NCI-H2227 (cell line): ENCODE data around the gene COMTD1.

Source experiments
- DNase-seq: peaks from one replicate; lab custom pipeline; 2025; ENCODE audit not compliant: unreplicated experiment; lab: John Stamatoyannopoulos, UW

Gene COMTD1

DNA sequence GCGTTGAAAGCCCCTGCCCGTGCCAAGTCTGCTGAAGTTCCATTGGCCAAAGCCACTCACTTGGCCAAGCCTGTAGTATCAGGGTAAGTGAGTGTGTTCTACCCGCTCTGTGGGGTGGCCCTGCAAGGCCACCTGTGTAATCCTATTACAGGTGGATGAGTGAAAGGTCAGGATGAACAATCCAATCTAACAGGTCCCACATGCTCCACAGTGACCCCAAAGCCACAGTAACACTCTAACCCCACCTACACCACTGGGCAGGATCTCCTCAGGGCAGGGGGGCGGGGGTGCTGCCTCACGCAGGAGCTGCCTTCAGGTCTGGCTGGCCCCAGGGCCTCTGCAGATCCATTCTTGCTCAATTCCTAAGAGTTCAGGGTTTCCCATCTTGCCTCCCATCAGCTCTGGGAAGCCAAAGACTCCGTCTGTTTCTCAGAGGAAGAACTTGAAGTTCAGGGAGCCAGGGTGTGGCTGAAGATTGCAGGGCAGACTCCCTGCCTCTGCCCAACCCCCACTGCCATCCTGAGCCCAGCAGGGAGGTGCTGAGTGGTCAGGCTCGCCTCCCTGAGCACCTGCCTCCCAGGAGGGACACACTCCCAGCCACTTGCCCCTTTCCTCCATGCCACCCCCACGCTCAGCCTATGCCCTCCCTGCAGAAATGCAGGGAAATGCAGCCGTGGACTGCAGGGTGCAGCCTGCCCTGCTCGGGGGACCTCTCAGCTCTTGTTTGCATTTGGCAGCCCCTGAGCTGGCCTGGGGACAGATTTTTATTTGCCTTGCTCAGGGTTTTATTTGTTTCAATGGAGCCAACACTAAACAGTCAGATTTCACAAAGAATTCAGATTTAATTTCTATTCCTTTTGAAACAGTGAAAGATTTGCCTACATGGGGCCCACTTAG lies 9.8 kb upstream of the COMTD1 start:
- no peak for DNase-seq

DNA sequence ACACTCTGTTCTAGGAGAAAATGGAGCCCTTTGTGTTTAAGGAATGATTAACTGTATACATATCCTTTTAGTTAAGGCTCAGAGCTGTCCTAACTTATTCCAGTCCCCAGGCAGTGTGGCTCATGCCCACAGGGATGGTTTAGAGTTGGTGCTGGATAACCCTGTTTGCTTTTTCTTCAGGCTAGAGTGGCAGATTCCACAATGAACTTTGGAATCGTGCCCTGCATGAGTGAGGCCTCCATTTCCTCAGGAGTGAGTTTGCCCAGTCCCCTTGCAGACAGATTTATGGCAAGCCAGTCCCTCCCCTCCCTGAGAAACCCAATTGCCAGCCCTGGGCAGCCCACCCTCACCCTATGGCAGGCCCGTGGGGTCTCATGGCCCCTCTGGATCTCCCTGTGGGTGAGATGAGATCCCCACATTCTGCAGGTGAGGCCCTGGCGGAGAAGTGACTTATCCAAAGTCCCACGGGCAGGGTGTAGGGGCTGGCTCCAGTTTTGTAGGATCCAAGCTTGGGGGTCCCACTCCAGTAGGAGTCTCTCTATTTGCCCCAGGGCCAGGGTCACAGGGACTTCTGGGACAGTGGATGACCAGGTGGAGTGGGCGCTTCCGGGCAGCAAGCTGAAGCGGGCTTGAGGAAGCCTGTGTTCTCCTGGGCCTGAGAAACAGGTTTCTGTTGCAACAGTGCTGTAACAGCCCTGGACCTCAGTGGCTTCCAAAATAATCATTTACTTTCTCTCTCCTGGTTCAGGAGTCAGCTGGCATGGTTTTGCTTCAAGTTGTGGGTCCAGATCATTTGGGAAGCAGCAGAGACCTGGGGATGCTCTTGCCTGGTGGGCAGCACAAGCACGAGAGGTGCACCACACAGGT lies 9.0 kb upstream of the COMTD1 start:
- no peak for DNase-seq

DNA sequence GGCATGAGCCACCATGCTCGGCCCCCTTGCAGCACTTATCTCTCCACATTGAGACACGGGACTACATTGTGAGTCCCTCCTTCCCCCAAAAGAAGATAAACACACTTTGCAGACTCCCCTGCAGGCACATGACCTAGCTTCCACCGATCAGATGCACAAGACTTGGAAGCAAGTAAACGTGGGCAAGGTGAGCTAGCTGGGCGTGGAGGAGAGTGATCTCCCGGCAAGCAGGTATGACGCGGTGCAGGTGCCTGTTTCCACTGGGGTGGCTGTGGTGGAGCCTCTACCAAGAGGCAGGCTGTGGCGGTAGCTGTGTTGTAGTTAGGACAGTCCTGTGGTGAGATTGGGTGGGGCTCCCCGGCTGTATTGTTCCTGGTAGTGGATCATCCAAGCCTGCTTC lies 7.7 kb upstream of the COMTD1 start:
- DNase-seq = no peak

DNA sequence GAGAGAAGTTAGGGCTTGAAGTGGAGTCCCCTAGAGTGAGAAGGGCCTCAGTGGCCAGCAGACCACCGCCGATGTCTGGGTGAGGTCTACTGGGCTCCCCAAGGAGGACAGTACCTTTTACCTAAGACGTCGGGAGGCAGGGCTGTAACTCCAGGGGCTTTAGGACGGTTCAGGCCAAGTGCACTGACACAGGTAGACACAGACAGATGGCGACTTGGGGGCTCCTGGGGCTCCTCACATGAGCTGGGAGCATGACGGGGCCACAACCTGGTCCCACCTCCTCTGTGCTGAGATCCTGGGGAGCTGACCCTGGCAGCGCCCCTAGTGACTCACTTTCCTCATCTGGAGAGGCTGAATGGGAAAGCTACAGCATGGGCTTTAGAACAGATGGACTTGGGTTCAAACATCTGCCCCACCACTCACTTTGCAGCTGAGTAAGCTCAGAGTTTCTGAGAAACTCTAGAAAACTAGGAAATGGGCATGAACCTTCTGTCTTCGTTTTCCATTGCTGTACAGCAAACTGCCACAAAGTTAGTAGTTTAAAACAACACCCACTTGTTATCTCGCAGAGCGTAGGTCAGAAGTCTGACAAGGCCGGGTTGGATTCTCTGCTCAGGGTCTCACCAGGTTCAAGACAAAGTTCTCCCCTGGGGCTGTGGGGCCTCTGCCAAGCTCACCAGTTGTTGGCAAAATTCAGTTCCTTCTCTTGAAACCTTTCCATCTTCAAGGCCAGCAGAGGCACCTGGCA lies 4.7 kb upstream of the COMTD1 start:
- DNase-seq = no peak

DNA sequence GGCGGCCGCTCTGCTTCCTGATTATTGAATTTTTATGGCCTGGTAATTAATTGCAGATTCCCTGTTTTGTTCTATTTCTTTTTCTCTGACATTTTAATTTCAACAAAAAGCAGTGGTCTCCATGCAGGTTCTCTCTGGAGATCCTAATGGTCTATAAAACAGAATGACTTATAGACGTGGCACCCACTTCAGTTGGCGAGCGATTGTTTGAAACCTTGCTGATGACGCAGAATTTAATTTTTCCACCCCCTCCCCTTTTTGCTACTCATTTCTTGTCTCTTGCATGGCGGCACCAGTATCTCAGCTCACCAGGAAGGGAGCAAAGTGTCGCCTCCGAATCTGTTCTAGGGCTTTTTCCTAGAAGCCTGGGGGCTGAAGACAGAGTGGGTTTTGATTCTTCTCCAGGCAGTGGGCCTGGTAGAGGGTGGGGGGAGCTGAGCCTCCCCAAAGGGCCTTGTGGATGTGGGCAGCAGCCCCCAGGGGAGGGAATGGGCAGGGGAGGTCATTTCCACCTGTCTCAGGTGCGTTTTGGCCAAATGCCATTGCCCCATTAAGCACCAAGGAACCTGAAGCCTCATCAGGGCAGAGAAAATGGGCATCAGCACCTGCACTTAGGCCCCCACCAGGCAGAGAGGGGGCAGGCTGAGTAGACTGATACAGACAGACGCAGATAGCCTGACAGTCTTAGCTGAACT lies 3.5 kb upstream of the COMTD1 start:
- DNase-seq = no peak

DNA sequence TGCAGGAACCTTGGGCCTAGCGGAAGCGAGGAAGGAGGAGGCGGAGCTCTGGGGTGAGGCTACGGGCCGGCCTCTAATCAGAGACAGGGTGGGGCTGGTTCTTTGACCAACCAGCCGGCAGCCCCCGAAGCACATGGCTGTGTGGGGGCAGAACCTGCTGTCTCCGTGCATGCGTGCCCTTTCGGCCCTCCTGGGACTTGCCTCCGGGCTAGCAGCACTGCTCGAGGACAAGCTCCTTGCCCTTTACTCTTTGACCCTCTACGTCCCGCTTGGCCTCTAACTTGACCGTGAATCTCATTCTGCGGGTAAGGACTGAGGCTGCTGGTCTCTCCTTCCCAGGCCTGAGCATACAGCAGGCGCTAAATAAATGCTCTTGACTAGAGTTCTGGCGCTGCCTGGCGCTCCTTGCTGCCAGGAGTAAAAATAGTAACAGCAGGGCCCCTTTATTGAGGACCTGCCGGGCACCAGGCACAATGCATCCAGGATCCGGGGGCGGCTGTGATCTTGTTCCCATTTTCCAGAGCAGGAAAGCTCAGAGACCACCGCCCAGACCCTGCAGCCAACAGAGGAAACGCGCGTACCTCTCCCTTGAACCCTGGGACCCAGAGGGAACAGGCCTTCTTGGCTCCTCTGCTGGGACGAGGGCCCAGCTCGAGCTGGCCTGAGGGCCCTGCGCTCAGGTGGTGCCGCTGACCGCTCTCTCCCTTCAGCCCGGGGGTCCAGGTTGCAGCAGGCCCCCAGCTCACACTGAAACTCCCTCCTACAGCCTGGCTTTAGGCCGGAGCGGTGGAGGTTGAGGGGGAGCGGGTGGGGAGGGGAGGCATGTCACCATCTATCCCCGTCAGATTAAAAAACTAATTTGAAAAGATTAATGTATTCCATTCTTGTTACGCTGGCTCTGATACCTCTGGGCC lies 2.7 kb upstream of the COMTD1 start:
- DNase-seq = no peak

DNA sequence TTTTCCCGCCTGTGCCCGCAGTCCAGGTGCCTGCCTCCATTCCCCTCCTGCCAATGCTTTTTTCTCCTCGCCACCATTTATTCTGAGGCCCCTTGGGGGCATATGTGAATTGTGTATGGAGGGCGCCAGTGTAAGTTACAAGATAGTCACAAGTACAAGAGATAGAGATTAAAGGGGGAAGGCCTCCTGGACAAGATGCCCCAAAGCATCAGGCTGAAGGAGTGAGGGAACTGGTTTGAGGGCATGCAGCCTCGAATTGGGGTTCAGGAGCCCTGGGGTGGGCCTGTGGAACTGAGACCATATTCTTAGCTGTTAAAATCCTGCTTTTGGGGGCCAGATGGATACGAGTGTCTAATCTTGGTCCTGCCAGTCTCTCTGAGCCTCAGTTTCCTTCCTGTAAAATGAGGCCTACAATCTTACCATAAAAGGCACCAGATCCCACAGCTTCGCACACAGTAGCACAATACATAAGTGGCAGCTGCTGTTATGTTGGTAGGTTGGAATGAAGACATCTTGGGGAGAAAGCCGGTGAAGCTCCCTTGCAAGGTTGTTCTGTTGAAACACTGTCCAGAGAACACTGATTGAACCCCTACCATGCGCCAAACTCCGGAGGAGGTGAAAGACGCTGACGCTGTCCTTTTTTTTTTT lies 545 bp upstream of the COMTD1 start:
- DNase-seq = no peak

DNA sequence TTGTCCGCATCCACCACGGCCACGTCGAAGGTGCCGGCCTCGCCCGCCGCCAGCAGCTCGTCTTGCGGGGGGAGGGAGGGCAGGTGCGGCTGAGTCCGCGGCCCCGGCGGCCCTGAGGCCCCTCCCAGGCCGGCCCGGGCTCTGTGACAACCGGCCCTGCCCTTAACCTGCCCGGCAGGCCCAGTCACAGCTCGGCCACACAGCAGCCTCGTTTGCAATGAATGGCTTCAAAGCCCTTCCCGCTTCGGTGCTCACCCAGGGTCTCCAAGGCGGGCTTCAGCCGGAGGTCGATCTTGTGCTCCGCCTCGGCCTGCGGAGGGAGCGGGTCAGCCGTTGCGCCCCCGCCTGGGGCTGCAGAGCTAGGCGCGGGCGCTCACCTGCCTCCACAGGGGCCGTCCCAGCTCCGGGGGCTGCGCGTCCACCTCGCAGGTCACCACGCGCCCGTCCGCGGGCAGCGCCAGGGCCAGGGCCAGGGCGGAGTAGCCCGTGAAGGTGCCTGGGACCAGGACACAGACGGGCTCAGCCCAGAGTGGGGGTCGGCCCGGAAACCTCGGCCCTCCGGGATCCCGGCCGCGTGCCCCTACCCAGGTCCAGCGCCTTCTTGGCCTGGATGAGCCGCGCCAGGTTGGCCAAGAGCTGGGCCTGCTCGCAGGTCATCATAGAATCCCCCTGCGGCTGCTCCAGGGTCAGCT lies 928 bp downstream of the COMTD1 start:
- no peak for DNase-seq

DNA sequence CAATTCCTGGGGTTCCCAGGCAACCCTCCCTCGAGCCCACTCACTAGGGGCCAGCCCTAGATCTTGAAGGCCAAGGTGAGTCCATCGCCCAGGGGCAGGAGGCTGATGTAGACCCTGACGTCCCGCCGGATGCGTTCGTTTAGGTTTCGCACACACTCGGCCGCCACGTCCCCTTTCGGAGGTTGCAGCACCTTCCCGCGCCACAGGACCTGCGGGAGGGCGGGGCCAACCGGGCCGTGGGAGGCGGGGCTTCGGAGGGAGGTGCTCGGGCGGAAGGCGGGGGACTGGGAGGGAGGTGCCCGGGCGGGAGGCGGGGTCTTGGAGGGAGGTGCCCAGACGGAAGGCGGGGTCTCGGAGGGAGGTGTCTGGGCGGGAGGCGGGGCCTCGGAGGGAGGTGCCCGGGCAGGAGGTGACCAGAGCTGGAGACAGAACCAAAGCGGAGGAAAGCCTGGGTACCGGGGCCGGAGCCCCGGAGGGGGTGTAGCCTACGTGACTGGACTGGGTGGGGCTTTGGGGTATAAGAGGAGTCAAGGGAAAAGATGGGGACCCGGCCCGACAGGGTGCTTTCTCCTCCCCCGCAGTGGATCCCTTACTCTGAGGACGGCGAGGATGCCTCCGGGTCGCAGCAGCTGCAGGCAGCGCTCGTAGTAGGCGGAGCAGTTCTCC lies 1.6 kb downstream of the COMTD1 start:
- DNase-seq = peak; percentile 90

DNA sequence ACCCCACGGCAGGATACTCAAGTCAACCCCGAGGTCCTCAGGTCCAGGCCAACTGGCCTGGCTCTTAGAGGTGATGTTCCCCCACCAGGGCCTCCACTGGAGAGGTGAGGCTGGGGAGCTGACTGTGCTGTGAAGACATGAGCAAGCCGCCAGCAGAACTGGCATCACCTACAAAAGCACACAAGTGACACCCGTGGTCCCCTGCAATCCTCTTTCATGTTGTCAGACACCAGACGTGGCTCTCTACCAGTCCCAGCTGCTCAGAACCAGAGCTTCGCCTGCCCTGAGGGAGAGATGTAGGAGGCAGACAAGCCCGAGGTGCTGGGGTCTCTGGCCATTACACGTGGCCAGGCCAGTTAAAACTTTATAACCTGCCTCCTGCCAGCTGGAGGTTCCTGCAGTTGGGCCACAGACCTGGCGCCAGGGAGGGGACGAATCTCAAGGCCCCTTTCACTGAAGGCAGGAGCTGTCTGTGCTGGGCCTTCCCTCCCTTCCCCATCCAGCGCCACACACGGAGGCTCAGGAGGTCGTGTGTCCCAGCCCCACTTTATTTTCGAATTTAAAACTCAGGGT lies 2.2 kb downstream of the COMTD1 start:
- DNase-seq = peak; percentile 37

DNA sequence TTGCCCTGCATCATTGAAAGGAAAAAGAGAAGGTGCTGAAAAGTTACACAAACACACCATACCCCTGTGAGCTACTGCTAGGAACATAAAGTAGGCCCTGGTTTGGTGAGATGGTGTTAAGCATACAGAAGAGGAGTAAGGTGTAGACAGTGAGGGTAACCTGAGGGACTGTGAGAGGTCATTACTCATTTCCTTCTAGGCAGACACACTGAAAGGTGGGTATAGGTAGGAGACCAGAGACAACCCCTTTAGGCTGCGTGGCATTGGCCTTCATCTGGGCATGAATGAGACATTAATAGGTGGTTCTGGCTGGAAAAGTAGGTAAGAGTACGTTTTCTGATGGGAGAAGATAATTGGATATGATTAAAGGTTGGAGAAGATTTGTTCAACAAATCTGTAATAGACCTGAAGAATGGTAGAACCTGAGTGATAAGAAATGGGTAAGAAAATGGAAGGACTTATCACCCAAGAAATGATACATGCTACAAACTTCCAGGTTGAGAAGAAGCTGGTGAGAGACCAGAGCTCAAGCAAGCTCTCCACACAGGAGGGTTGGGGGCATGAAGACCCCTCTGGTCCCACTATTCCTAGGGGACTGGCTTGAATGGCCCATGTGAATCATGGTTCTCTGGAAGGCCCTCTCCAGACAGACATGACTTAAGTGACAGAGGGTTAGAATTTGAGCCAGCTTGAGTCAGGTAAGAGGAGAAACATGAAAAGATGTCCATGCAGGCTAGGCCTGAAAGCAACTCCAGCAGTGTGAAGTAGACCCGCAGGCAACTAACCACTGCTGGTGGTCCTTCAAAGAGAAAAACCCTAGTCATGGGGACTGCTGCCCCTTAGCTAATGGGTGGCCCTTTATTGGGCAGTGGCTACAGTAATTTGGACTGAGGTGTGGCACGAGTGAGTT lies 3.8 kb downstream of the COMTD1 start:
- DNase-seq = no peak

DNA sequence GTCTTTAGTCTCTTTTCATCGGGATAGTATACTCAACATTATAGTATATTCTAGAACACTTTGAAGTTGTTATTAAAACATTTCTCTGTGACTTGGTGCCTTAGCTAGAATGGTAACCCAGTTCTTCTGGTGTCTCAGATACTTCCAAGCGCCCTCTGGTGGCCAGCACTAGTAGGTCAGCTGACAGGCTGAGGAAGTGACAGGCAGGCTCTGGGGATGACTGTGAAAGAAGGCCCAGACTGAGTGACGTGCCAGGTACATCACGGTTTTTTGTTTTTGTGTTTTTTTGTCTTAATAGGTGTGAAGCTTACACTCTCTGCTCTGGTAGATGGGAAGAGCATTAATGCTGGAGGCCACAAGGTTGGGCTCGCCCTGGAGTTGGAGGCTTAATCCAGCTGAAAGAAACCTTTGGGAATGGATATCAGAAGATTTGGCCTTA lies 5.1 kb downstream of the COMTD1 start:
- DNase-seq = peak; percentile 88

DNA sequence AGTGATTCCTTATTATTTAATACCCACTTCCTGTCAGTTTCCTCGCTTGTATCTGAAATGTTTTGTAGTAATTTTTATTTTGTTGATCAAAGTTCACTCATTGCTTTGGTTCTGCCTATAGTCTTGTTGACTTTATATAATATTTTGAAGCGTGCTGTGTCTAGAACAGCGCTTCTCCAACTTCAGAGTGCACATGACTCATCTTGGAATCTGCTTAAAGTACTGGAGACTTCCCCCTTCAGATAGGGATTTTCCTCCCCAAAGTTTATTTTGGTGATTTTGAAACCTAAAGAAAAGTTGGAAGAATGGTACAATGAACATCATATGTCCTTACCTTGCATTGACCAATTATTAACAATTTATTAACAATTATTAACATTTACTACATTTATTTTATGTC lies 5.8 kb downstream of the COMTD1 start:
- no peak for DNase-seq

DNA sequence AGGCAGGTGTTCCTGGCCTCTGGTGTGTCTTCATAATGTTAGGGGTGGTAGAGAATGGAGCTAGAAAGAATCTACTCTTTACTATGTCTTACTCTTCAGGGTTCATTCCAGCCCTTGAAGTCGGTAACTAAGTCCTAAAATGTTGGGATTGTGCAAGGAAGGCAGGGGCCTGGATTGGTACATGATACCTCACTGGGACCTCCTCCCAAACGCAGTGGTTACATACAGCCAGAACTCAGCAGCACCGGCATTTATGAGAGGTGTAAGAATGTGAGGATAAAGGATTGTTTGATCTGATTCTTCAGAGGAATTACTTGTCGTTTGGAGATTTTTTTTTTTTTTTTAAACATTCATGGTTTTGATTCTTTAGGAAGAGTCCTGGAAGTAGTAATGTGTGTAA lies 6.9 kb downstream of the COMTD1 start:
- no peak for DNase-seq

DNA sequence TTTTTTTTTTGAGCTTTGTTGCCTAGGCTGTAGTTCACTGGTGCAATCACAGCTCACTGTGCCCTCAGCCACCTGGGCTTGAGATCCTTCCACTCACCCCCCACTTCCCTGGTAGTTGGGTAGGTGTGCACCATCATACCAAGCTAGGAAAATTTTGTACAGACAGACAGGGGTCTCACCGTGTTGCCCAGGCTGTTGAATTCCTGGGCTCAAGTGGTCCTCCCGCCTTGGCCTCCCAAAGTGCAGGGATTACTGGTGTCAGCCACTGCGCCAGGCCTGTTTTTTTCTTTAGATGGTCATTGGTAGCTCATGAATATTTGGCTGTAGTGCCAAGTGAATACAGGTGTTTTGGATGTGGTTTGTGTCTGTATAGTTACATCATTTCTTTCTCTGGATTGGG lies 7.5 kb downstream of the COMTD1 start:
- DNase-seq = no peak

DNA sequence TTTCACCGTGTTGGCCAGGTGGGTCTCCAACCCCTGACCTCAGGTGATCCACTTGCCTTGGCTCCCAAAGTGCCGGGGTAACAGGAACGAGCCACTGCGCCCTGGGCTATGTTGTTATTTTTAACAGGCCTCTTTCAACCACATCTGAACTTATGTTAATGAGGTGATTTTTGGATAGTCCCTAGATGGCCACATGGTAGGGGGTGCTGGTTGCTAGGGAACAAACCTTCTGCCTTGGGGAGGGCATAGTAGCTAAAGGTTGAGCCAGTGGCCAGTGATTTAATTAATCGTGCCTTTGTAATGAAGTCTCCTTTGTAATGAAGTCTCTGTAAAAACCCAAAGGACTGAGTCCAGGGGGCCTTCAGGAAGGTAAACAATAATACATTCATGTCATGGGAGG lies 9.1 kb downstream of the COMTD1 start:
- no peak for DNase-seq

DNA sequence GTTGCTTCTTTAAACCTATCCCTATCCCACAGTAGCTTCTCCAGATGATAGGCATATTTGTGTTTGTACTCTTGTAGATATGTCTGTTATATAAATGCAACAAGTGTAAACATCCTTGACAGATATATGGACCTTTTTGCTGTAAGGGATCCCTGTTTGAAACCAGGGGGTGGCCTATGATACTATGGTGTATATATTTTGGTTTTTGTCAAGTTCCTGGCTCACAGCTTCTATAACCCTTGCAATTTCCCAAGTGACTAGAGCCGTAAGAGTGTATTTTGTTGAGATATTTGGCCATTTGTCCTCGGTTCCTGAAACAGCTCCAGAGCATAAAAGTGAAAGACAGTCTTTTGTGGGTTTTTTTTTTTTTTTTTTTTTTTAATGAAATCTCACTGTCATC lies 9.7 kb downstream of the COMTD1 start:
- no peak for DNase-seq
